Caco-2 (cell line): Measurements from ENCODE around the gene CREBBP. TPM values are rescaled to one million over a fixed set of nuclear protein-coding genes. Genes with fewer than 3 reads are reported as not detected.

ENCODE experiments used
- BruUV-seq: library from RNA; stranded (reverse); fragments of 400-500 nt; replicated peaks from 2 replicates; lab custom pipeline; 2021; lab: Mats Ljungman, UMichigan
- CTCF ChIA-PET: fragments of 300-600 bp; sonication (Branson Sonifier 250); formaldehyde crosslinking; loops from one replicate; lab custom pipeline; 2022; ENCODE audit warnings: antibody characterized with exemption; lab: Charles Lee
- POLR2A ChIA-PET: fragments of 300-600 bp; sonication (Branson Sonifier 250); formaldehyde crosslinking; loops from one replicate; lab custom pipeline; 2022; ENCODE audit warnings: antibody characterized with exemption; lab: Charles Lee
- DNase-seq, 2 experiments: peaks; one replicate each; pipeline versions ENCODE4 v3.0.0 to v3.0.0-alpha.2; 2020 to 2022
- H3K27me3 ChIP-seq: replicated peaks from 2 replicates; pipeline ENCODE4 v1.6.0; 2011; ENCODE audit warnings: low read length; ENCODE audit not compliant: control insufficient read depth, insufficient read depth
- H3K36me3 ChIP-seq: 2 replicates; pipeline ENCODE4 v1.5.1; 2011; ENCODE audit warnings: low read length; ENCODE audit not compliant: control insufficient read depth, insufficient read depth
- H3K4me1 ChIP-seq: fragments of 250-450 bp; sonication (Bioruptor Pico); 2 replicates; pipeline ENCODE4 v1.5.1; 2020; ENCODE audit warnings: mild to moderate bottlenecking
- H3K4me3 ChIP-seq: 2 replicates; pipeline ENCODE4 v1.5.1; 2011; ENCODE audit warnings: low read depth, mild to moderate bottlenecking, control low read depth, low read length
- H3K9me3 ChIP-seq: fragments of 250-450 bp; sonication (Bioruptor Pico); 2 replicates; pipeline ENCODE4 v1.5.1; 2020; ENCODE audit warnings: mild to moderate bottlenecking, moderate library complexity
- H3K27ac Mint-ChIP-seq: one replicate; pipeline ENCODE4 v1.8.0; 2022; ENCODE audit warnings: mixed read lengths; ENCODE audit not compliant: unreplicated experiment
- H3K27me3 Mint-ChIP-seq: one replicate; pipeline ENCODE4 v1.8.0; 2022; ENCODE audit warnings: mixed read lengths; ENCODE audit not compliant: insufficient read depth, unreplicated experiment
- H3K36me3 Mint-ChIP-seq: one replicate; pipeline ENCODE4 v1.8.0; 2022; ENCODE audit warnings: mild to moderate bottlenecking, mixed read lengths; ENCODE audit not compliant: insufficient read depth, unreplicated experiment
- H3K4me1 Mint-ChIP-seq: one replicate; pipeline ENCODE4 v1.8.0; 2022; ENCODE audit warnings: low read depth, mixed read lengths; ENCODE audit not compliant: unreplicated experiment
- H3K4me3 Mint-ChIP-seq: one replicate; pipeline ENCODE4 v1.8.0; 2022; ENCODE audit warnings: mild to moderate bottlenecking, moderate library complexity, mixed read lengths; ENCODE audit not compliant: unreplicated experiment
- H3K9me3 Mint-ChIP-seq: one replicate; pipeline ENCODE4 v1.8.0; 2022; ENCODE audit warnings: mixed read lengths; ENCODE audit not compliant: unreplicated experiment
- CTCF ChIP-seq, 2 experiments: fragments of 200-600 bp in 1 of 2; IDR thresholded peaks; 1 replicate in 1 of 2; 2 replicates in 1 of 2; pipeline versions ENCODE4 v1.5.1 to v1.8.0; 2011 to 2022; ENCODE audit warnings: antibody characterized with exemption in 1 of 2, control low read depth in 1 of 2, inconsistent platforms in 1 of 2, low read depth in 1 of 2, low read length in 1 of 2, mild to moderate bottlenecking in 1 of 2, moderate library complexity in 1 of 2; ENCODE audit not compliant: insufficient read depth in 1 of 2, severe bottlenecking in 1 of 2, unreplicated experiment in 1 of 2
- intact Hi-C: fragments of 100-400 bp; cut with micrococcal nuclease; formaldehyde crosslinking; loops from one replicate; pipeline ENCODE4 v1.10.0; 2022; ENCODE audit not compliant: unreplicated experiment
- total RNA-seq: library from RNA; stranded (reverse); gene quantifications from 2 replicates; pipeline ENCODE4 v1.2.3, GENCODE V29; 2022

The CREBBP gene
- total RNA-seq, 1 experiment from 2014 or later = 65.3 TPM

- Mint-ChIP-seq H3K36me3 (peaks cover 69% of the 10 kb centered on the region), H3K4me3 (no peak overlapping the region), H3K4me1 (no peaks in the 10 kb centered on the region), H3K27me3 (no peaks in the 10 kb centered on the region), H3K9me3 (no peaks in the 10 kb centered on the region), H3K27ac (no peak overlapping the region)
- no peak overlapping the region for H3K4me3 ChIP-seq
- ChIA-PET CTCF (no interaction called here), POLR2A (no interaction called here)
- no peaks in the 10 kb centered on the region for H3K27me3 ChIP-seq
- no TSS peak for BruUV-seq
- no peaks in the 10 kb centered on the region; the same call in none of the 2 replicates for H3K36me3 ChIP-seq
- no peak for TF ChIP-seq CTCF (IDR thresholded peaks at IDR 0.05; ENCODE audit: insufficient read depth in 1 of 2, low read depth in 1 of 2, low read length in 1 of 2, severe bottlenecking in 1 of 2, unreplicated experiment in 1 of 2)
- no peak for DNase-seq
- H3K4me1 ChIP-seq = no peaks in the 10 kb centered on the region
- no peaks in the 10 kb centered on the region for H3K9me3 ChIP-seq
- intact Hi-C loops = no loop called here
Observed at GRCh38 chr16:3748307-3748706, 132.2 kb downstream of the CREBBP start.

GRCh38 chr16:3745751-3746355, 134.7 kb downstream of the CREBBP start:
- H3K4me3 Mint-ChIP-seq = no peak overlapping the region
- intact Hi-C loops = no loop called here
- CTCF ChIA-PET = no interaction called here

GRCh38 chr16:3744018-3744417, 136.5 kb downstream of the CREBBP start:
- no peaks in the 10 kb centered on the region for H3K9me3 Mint-ChIP-seq
- H3K27ac Mint-ChIP-seq = no peak overlapping the region
- H3K9me3 ChIP-seq = no peaks in the 10 kb centered on the region
- intact Hi-C loops = no loop called here
- no peak overlapping the region for H3K4me3 Mint-ChIP-seq
- H3K27me3 ChIP-seq = no peaks in the 10 kb centered on the region
- no peaks in the 10 kb centered on the region for H3K4me1 Mint-ChIP-seq
- no peak overlapping the region for H3K4me3 ChIP-seq
- peaks cover 90% of the 10 kb centered on the region for H3K36me3 Mint-ChIP-seq
- H3K4me1 ChIP-seq = no peaks in the 10 kb centered on the region
- ChIA-PET CTCF (no interaction called here), POLR2A (no interaction called here)
- no peaks in the 10 kb centered on the region for H3K27me3 Mint-ChIP-seq
- DNase-seq = no peak
- peaks cover 3% of the 10 kb centered on the region for H3K36me3 ChIP-seq
- no TSS peak for BruUV-seq
- TF ChIP-seq CTCF (IDR thresholded peaks at IDR 0.05; ENCODE audit: insufficient read depth in 1 of 2, low read depth in 1 of 2, low read length in 1 of 2, severe bottlenecking in 1 of 2, unreplicated experiment in 1 of 2) = no peak

More at GRCh38 chr16:3745751-3746355, 134.7 kb downstream of the CREBBP start:
- no peak for TF ChIP-seq CTCF (IDR thresholded peaks at IDR 0.05; ENCODE audit: insufficient read depth in 1 of 2, low read depth in 1 of 2, low read length in 1 of 2, severe bottlenecking in 1 of 2, unreplicated experiment in 1 of 2)
- Histone ChIP-seq H3K9me3 (no peaks in the 10 kb centered on the region), H3K4me1 (no peaks in the 10 kb centered on the region), H3K27me3 (no peaks in the 10 kb centered on the region), H3K4me3 (no peak overlapping the region), H3K36me3 (no peaks in the 10 kb centered on the region; the same call in 1 of the 2 replicates)
- Mint-ChIP-seq H3K9me3 (no peaks in the 10 kb centered on the region), H3K4me1 (no peaks in the 10 kb centered on the region), H3K36me3 (peaks cover 83% of the 10 kb centered on the region), H3K27me3 (no peaks in the 10 kb centered on the region), H3K27ac (peak overlapping the region; percentile 29)
- DNase-seq = no peak
- no TSS peak for BruUV-seq
- POLR2A ChIA-PET = no interaction called here
